ENCODE data around the gene DOCK6.
"Not testable (repeated sequence)": the region's sequence is repeated elsewhere in the genome, so short reads cannot be mapped to it uniquely, and the experiment has no call there.

Gene DOCK6

GRCh38 chr19:11192957-11193939, 69.1 kb downstream of the DOCK6 start:
- no peak for DNase-seq (ENCODE audit: low read depth)
- TF ChIP-seq CTCF (conservative IDR thresholded peaks at IDR 0.05; ENCODE audit: low read length), result no peak
- no peak overlapping the region for H3K4me3 ChIP-seq (ENCODE audit: low read length)

- no peak for TF ChIP-seq CTCF (conservative IDR thresholded peaks at IDR 0.05; ENCODE audit: low read length)
- H3K4me3 ChIP-seq (ENCODE audit: low read length), result no peak overlapping the region
- no peak for DNase-seq (ENCODE audit: low read depth)
Measured at GRCh38 chr19:11191934-11192333, 70.4 kb downstream of the DOCK6 start.

- no peak overlapping the region for H3K4me3 ChIP-seq (ENCODE audit: low read length)
- peak; percentile 61 for DNase-seq (ENCODE audit: low read depth)
- TF ChIP-seq CTCF (conservative IDR thresholded peaks at IDR 0.05; ENCODE audit: low read length), result no peak
Measured at GRCh38 chr19:11191273-11191755, 71.0 kb downstream of the DOCK6 start.

GRCh38 chr19:11190501-11190900, 71.8 kb downstream of the DOCK6 start:
- no peak overlapping the region for H3K4me3 ChIP-seq (ENCODE audit: low read length)
- no peak for DNase-seq (ENCODE audit: low read depth)
- no peak for TF ChIP-seq CTCF (conservative IDR thresholded peaks at IDR 0.05; ENCODE audit: low read length)

GRCh38 chr19:11187441-11187840, 74.9 kb downstream of the DOCK6 start:
- no peak for DNase-seq (ENCODE audit: low read depth)
- TF ChIP-seq CTCF (conservative IDR thresholded peaks at IDR 0.05; ENCODE audit: low read length), result no peak
- no peak overlapping the region for H3K4me3 ChIP-seq (ENCODE audit: low read length)

GRCh38 chr19:11182994-11183393, 79.3 kb downstream of the DOCK6 start:
- no peak for TF ChIP-seq CTCF (conservative IDR thresholded peaks at IDR 0.05; ENCODE audit: low read length)
- H3K4me3 ChIP-seq (ENCODE audit: low read length), result no peak overlapping the region
- DNase-seq (ENCODE audit: low read depth), result no peak

- H3K4me3 ChIP-seq (ENCODE audit: low read length), result no peak overlapping the region
- DNase-seq (ENCODE audit: low read depth), result no peak
- TF ChIP-seq CTCF (conservative IDR thresholded peaks at IDR 0.05; ENCODE audit: low read length), result no peak
Measured at GRCh38 chr19:11181488-11181887, 80.8 kb downstream of the DOCK6 start.

GRCh38 chr19:11180975-11181374, 81.3 kb downstream of the DOCK6 start:
- H3K4me3 ChIP-seq (ENCODE audit: low read length); DNase-seq (ENCODE audit: low read depth): not testable (repeated sequence)
